Omental fat pad (tissue), 4 donors: ENCODE results near the gene GPER1. TPM values are rescaled to one million over a fixed set of nuclear protein-coding genes. Genes with fewer than 3 reads are reported as not detected.

Source experiments
- ATAC-seq: fragments of 150-250 bp; one replicate; pipeline ENCODE4 v1.9.1; 2016; ENCODE audit warnings: mild to moderate bottlenecking, moderate library complexity; ENCODE audit not compliant: low FRiP score
- DNase-seq: peaks from one replicate; pipeline ENCODE4 v3.0.0-alpha.2; 2019; ENCODE audit warnings: low spot score
- CTCF ChIP-seq, 3 donors: fragments of 450-650 bp; IDR thresholded peaks; one replicate each; pipeline ENCODE4 v1.5.1; 2016 to 2017; ENCODE audit warnings: antibody characterized with exemption in 3 of 3, mild to moderate bottlenecking in 3 of 3, moderate library complexity in 2 of 3
- total RNA-seq, 4 donors: library from RNA; depleted of rRNA; stranded (reverse); fragments of >200 nt; gene quantifications; one replicate each; pipeline ENCODE4 v1.1.0, GENCODE V29; 2016

Gene GPER1
- total RNA-seq, 4 donors from 2014 or later: 3.2 to 18.9 (median 4.1) TPM

GRCh38 chr7:1058821-1059199, 29.1 kb upstream of the GPER1 start:
- no peak for TF ChIP-seq CTCF (IDR thresholded peaks at IDR 0.05)
- ATAC-seq: no peak
- no peak for DNase-seq

DNA sequence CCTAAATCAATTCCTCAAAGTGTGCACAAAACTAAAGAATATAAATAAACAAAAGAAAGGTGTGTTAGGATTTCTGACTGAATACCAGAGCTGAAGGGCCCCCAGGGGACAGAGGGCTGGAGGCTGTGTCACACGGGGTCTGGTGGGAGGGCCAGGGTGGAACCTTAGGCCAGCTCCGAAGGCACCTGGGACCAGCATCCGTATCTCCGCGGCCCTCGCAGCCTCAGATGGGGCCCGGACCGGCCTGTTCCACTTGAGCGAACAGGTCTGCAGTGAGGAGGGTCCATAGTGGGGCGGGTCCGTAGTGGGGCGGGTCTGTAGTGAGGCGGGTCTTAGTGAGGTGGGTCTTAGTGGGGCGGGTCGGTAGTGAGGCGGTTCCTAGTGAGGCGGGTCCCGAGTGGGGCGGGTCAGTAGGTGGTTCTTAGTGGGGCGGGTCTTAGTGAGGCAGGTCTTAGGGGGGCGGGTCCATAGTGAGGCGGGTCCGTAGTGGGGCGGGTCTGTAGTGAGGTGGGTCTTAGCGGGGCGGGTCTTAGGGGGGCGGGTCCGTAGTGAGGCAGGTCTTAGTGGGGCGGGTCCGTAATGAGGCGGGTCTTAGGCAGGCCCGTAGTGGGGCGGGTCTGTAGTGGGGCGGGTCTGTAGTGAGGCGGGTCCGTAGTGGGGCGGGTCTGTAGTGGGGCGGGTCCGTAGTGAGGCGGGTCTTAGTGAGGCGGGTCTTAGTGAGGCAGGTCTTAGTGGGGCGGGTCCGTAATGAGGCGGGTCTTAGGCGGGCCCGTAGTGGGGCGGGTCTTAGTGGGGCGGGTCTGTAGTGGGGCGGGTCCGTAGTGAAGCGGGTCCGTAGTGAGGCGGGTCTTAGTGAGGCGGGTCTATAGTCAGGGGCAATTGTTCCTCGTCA, 28.5 kb upstream of the GPER1 start:
- DNase-seq (no peak), ATAC-seq (peak; percentile 61)
- TF ChIP-seq CTCF (IDR thresholded peaks at IDR 0.05): no peak

GRCh38 chr7:1060315-1061072, 27.4 kb upstream of the GPER1 start:
- TF ChIP-seq CTCF (IDR thresholded peaks at IDR 0.05): no peak
- ATAC-seq (no peak), DNase-seq (no peak)

DNA sequence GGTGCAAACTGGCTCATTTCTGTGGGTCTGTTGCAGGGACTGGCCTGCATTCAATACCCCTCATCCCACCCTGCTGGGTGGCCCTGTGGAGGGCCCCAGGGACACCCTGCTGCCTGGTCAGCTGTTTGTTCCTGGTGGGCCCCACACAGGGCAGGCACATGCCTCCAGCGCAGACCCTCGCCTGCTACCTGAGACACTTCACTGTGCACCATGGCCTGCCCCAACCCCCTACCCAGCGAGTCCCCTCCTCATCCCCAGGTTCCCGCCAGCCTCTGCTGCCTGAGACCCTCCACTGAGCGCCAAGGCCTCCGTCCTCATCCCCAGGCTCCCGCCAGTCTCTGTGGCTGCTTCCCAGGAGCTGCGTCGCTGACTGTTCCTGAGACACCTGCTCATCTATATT, 26.7 kb upstream of the GPER1 start:
- ATAC-seq: no peak
- no peak for TF ChIP-seq CTCF (IDR thresholded peaks at IDR 0.05)
- no peak for DNase-seq

- ATAC-seq: no peak
- no peak for DNase-seq
- TF ChIP-seq CTCF (IDR thresholded peaks at IDR 0.05): no peak
Measured at GRCh38 chr7:1062296-1063294, 25.3 kb upstream of the GPER1 start.

DNA sequence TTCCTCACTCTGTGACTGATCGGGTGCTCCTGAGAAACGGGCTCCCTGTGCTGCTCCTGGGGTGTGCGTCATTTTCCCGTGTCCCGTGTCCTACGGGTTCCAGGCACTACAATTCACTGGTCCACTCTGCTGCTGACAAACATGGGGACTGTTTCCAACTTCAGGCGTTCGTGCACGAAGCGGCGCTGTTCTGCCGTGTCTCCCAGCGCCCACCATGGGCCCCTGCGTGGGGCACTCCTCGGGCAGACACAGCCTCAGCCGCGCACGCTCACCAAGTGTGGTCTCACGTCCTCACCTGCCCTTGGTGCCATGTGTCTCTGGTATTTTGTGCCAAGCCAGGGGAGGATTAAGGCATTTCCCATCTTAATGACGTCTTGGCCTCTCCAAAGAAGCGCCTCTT, 24.6 kb upstream of the GPER1 start:
- DNase-seq (no peak), ATAC-seq (no peak)
- no peak for TF ChIP-seq CTCF (IDR thresholded peaks at IDR 0.05)
